OCI-LY7 (cell line): ENCODE data around the gene JAK3. TPM values are rescaled to one million over a fixed set of nuclear protein-coding genes. Genes with fewer than 3 reads are reported as not detected.

Experiments
- BruUV-seq: library from RNA; stranded (reverse); fragments of 400-500 nt; replicated peaks from 2 replicates; lab custom pipeline; 2021; lab: Mats Ljungman, UMichigan
- CTCF ChIA-PET: fragments of 300-600 bp; sonication (Branson Sonifier 250); formaldehyde crosslinking; loops from one replicate; lab custom pipeline; 2022; ENCODE audit warnings: antibody characterized with exemption; ENCODE audit not compliant: unreplicated experiment; lab: Charles Lee
- POLR2A ChIA-PET: fragments of 300-600 bp; sonication (Branson Sonifier 250); formaldehyde crosslinking; loops from one replicate; lab custom pipeline; 2022; ENCODE audit warnings: antibody characterized with exemption; lab: Charles Lee
- DNase-seq: peaks from one replicate; pipeline ENCODE4 v3.0.0-alpha.2; 2015; ENCODE audit warnings: low spot score
- H2AFZ ChIP-seq: fragments of 200-600 bp; sonication (generic), shearing (Covaris generic); 2 replicates; pipeline ENCODE4 v1.6.1; 2014; ENCODE audit warnings: mild to moderate bottlenecking, antibody characterized with exemption, low read length, moderate library complexity
- H3K27ac ChIP-seq: fragments of 200-600 bp; sonication (generic); 2 replicates; pipeline ENCODE4 v1.5.1; 2014; ENCODE audit warnings: mixed run types, low read depth, mild to moderate bottlenecking, moderate library complexity, low read length, inconsistent platforms; ENCODE audit not compliant: poor library complexity, severe bottlenecking
- H3K36me3 ChIP-seq: fragments of 200-600 bp; sonication (generic); 2 replicates; pipeline ENCODE4 v1.6.1; 2014; ENCODE audit warnings: mild to moderate bottlenecking, antibody characterized with exemption, low read length, moderate library complexity, mixed read lengths; ENCODE audit not compliant: insufficient read depth
- H3K4me1 ChIP-seq: fragments of 200-600 bp; sonication (generic); 2 replicates; pipeline ENCODE4 v1.5.1; 2014; ENCODE audit warnings: mild to moderate bottlenecking, low read length; ENCODE audit not compliant: insufficient read depth, poor library complexity, severe bottlenecking
- H3K4me2 ChIP-seq: fragments of 200-600 bp; sonication (generic); 2 replicates; pipeline ENCODE4 v1.6.1; 2014; ENCODE audit warnings: mild to moderate bottlenecking, low read length
- H3K4me3 ChIP-seq: fragments of 200-600 bp; sonication (generic); 2 replicates; pipeline ENCODE4 v1.5.1; 2014; ENCODE audit warnings: mild to moderate bottlenecking, low read depth, low read length; ENCODE audit not compliant: poor library complexity, severe bottlenecking
- H3K79me2 ChIP-seq: fragments of 200-600 bp; sonication (generic); 2 replicates; pipeline ENCODE4 v1.6.1; 2016; ENCODE audit warnings: low read depth, mild to moderate bottlenecking, low read length, moderate library complexity, mixed read lengths; ENCODE audit not compliant: insufficient read depth
- H3K9me2 ChIP-seq: fragments of 200-600 bp; sonication (generic); 2 replicates; pipeline ENCODE4 v1.6.1; 2016; ENCODE audit warnings: mild to moderate bottlenecking, low read length, mixed read lengths; ENCODE audit not compliant: insufficient read depth
- H3K9me3 ChIP-seq: fragments of 200-600 bp; sonication (generic); 2 replicates; pipeline ENCODE4 v1.6.1; 2014; ENCODE audit warnings: mild to moderate bottlenecking, mixed run types, low read length, mixed read lengths
- H4K20me1 ChIP-seq: fragments of 200-600 bp; sonication (generic); 2 replicates; pipeline ENCODE4 v1.6.1; 2014; ENCODE audit warnings: mild to moderate bottlenecking, antibody characterized with exemption, low read length, moderate library complexity, mixed read lengths; ENCODE audit not compliant: insufficient read depth
- EZH2phosphoT487 ChIP-seq: fragments of 200-600 bp; sonication (generic); IDR thresholded peaks from 2 replicates; pipeline ENCODE4 v1.6.1; 2018; ENCODE audit warnings: low read depth, borderline replicate concordance, mild to moderate bottlenecking, mixed run types, antibody characterized with exemption, low read length, moderate library complexity, mixed read lengths
- intact Hi-C: fragments of 100-400 bp; cut with micrococcal nuclease; formaldehyde crosslinking; loops from one replicate; pipeline ENCODE4 v1.10.0; 2022; ENCODE audit not compliant: unreplicated experiment
- total RNA-seq, 2 experiments: library from RNA; depleted of rRNA in 1 of 2; stranded (reverse); fragments of >200 nt in 1 of 2; shearing (Covaris generic) in 1 of 2; gene quantifications; 2 replicates each; pipeline ENCODE4 v1.2.3, GENCODE V29; 2014 to 2022
- TF ChIP-seq, protein P1 (sequence below): fragments of 200-600 bp; sonication (generic); conservative IDR thresholded peaks from 2 replicates; pipeline ENCODE4 v1.5.1; 2014; ENCODE audit warnings: mild to moderate bottlenecking, antibody characterized with exemption, low read length, moderate library complexity, mixed read lengths

JAK3 gene
- total RNA-seq, 2 experiments from 2014 or later: 14.0 to 25.3 TPM

DNA sequence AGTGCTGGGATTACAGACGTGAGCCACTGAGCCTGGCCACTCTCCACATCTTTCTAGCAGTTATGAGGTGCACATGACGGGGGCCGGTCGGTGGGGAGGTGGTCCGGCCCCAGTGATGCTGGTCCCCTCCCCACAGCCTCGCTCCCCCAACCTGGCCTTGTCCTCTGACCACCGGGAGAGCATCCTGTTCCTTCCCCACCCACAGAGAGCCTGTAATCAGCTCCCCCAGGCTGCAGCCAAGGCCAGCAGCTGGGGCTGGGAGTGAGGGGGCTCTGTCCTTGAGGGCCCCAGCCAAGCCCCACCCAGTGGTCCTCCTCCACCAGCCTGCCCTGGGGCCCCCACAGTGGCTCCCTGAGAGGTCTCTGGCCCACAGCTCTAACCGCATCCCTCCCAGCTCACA is 23.4 kb downstream of the JAK3 start:
- TF ChIP-seq, protein P1, sequence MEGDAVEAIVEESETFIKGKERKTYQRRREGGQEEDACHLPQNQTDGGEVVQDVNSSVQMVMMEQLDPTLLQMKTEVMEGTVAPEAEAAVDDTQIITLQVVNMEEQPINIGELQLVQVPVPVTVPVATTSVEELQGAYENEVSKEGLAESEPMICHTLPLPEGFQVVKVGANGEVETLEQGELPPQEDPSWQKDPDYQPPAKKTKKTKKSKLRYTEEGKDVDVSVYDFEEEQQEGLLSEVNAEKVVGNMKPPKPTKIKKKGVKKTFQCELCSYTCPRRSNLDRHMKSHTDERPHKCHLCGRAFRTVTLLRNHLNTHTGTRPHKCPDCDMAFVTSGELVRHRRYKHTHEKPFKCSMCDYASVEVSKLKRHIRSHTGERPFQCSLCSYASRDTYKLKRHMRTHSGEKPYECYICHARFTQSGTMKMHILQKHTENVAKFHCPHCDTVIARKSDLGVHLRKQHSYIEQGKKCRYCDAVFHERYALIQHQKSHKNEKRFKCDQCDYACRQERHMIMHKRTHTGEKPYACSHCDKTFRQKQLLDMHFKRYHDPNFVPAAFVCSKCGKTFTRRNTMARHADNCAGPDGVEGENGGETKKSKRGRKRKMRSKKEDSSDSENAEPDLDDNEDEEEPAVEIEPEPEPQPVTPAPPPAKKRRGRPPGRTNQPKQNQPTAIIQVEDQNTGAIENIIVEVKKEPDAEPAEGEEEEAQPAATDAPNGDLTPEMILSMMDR: no peak
- TF ChIP-seq EZH2phosphoT487: no peak
- Histone ChIP-seq H3K9me2 (no peaks in the 10 kb centered on the region), H3K79me2 (no peaks in the 10 kb centered on the region), H3K27ac (no peak overlapping the region), H3K4me2 (no peak overlapping the region), H3K36me3 (no peaks in the 10 kb centered on the region; the same call in 1 of the 2 replicates), H4K20me1 (no peaks in the 10 kb centered on the region), H3K4me1 (no peaks in the 10 kb centered on the region), H3K9me3 (no peaks in the 10 kb centered on the region), H3K4me3 (no peak overlapping the region), H2AFZ (no peak overlapping the region)
- intact Hi-C loops: no loop called here
- BruUV-seq: no TSS peak
- CTCF ChIA-PET: no interaction called here
- POLR2A ChIA-PET: interaction anchor here (0.6 kb wide), 1 partner anchor 24 kb away, joined by 5 read pairs; no protein-coding TSS in a partner anchor
- DNase-seq: no peak

DNA sequence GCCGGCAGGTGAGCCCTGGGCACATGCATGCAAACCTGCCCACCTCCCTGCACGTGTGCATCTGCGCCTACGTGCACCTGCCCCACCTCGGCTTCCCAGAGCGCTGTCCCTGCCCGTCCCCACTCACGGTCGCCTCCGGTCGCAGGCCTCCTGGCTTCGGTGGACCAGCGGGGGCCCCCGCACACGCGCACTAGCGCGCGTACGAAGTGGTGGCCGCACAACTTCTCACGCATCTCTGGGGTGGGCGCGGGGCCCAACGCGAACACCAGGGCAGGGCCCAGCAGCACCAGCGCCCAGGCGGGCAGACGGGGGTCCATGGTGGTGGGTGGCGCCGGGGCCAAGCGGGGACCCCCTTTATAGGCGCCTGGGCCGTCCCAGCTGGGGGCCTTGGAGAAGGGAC is 26.6 kb downstream of the JAK3 start, which contains the start of gene INSL3:
Gene INSL3 (minus strand): TSS at position 330 of the 400 bp plus-strand sequence. CDS start 13 bp downstream, at position 317.
- BruUV-seq: no TSS peak
- DNase-seq: no peak
- Histone ChIP-seq H2AFZ (no peak within 1 kb of the TSS), H3K79me2 (no peaks in the 10 kb centered on the region), H3K36me3 (no peaks in the 10 kb centered on the region; the same call in 1 of the 2 replicates), H4K20me1 (no peaks in the 10 kb centered on the region), H3K4me2 (no peak within 1 kb of the TSS), H3K9me2 (no peaks in the 10 kb centered on the region), H3K27ac (no peak within 1 kb of the TSS), H3K4me1 (no peaks in the 10 kb centered on the region), H3K4me3 (no peak within 1 kb of the TSS), H3K9me3 (no peaks in the 10 kb centered on the region)
- no peak for TF ChIP-seq EZH2phosphoT487
- TF ChIP-seq, protein P1: no peak
- ChIA-PET POLR2A (no interaction called here), CTCF (no interaction called here)
- intact Hi-C loops: no loop called here

DNA sequence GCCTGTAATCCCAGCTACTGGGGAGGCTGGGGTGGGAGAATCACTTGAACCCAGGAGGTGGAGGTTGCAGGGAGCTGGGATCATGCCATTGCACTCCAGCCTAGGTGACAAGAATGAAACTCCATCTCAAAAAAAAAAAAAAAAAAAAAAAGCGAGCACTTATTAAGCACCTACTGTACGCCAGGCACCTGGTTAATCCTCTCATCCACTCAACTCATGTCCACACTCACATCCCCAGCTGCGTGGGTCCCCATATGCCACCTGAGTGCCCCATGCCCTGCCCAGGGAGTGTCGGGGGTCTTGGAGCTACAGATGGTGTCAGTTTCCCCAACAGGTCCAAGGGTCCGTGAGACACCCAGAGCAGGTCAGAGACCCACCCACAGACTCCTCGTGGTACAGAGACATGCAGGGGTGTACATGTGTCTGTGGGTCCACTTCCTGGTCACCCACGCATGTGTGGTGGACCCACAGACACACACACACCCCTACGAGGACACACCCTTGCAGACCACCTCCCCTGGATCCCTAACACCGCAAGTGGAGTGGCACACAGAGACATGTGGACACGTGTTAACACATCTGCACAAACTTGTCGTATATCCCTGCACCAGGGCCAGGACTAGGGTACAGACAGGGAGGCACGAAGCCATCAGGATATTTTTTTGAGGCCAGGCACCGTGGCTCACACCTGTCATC is 30.0 kb downstream of the JAK3 start:
- TF ChIP-seq, protein P1: no peak
- TF ChIP-seq EZH2phosphoT487: no peak
- no peaks in the 10 kb centered on the region for H4K20me1 ChIP-seq
- H3K27ac ChIP-seq: no peak overlapping the region
- ChIA-PET CTCF (no interaction called here), POLR2A (interaction anchor here (0.6 kb wide), 1 partner anchor 15 kb away, joined by 4 read pairs; no protein-coding TSS in a partner anchor)
- H3K9me2 ChIP-seq: no peaks in the 10 kb centered on the region
- DNase-seq: no peak
- BruUV-seq: no TSS peak
- no peaks in the 10 kb centered on the region for H3K79me2 ChIP-seq
- H2AFZ ChIP-seq: no peak overlapping the region
- H3K9me3 ChIP-seq: no peaks in the 10 kb centered on the region
- H3K36me3 ChIP-seq: no peaks in the 10 kb centered on the region
- H3K4me2 ChIP-seq: no peak overlapping the region
- no peak overlapping the region for H3K4me3 ChIP-seq
- H3K4me1 ChIP-seq: no peaks in the 10 kb centered on the region
- intact Hi-C loops: no loop called here
